Right renal cortex interstitium (tissue), 3 donors: ENCODE results near the gene GRAP2. TPM values are rescaled to one million over a fixed set of nuclear protein-coding genes. Genes with fewer than 3 reads are reported as not detected.
A peak's percentile ranks its signal among the peaks of the same experiment; 100 is the strongest.
"Not testable (repeated sequence)": the region's sequence is repeated elsewhere in the genome, so short reads cannot be mapped to it uniquely, and the experiment has no call there.

Experiments used
- DNase-seq, 3 donors: peaks; one replicate each; pipeline ENCODE4 v3.0.0-alpha.2; 2013; ENCODE audit warnings: low read depth in 3 of 3, low spot score in 2 of 3
- polyA plus RNA-seq, 3 donors: library from polyadenylated mRNA; unstranded; fragments of 120-200 nt; gene quantifications; one replicate each; pipeline ENCODE4 v1.2.1, GENCODE V29; 2013; ENCODE audit not compliant: insufficient read length in 3 of 3

GRAP2 gene
- polyA plus RNA-seq, 3 donors: 1.3 to 1.7 (median 1.4) TPM

DNA sequence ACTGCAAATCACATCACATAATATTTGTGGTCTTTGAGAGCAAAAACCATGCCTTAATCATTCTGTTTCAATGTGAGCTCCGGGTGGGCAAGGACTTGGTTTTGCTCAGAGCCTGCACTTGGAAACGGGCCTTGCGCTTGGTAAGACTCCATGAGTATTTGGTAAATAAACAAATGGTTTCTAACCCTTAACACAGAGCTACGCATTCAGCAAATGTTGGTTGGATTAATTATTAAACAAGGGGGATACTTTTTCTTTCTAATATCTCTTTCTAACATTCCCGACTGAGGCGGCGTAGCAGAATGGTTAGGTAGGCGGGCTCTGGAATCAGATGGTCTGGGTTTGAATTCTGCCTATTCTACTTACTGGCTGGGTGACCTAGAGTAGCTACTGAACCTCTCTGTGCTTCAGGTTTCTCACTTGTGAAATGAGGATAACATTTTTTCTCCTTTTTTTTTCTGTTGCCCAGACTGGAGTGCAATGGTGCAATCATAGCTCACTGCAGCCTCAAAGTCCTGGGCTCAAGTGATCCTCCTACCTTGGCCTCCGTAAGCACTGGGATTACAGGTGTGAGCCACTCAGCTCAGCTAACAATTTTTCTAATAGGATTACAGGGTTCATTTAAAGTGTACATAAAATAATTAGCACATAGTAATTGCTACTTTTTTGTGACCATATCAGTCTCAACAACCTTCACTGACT lies 90.4 kb downstream of the GRAP2 start:
- no peak for DNase-seq

DNA sequence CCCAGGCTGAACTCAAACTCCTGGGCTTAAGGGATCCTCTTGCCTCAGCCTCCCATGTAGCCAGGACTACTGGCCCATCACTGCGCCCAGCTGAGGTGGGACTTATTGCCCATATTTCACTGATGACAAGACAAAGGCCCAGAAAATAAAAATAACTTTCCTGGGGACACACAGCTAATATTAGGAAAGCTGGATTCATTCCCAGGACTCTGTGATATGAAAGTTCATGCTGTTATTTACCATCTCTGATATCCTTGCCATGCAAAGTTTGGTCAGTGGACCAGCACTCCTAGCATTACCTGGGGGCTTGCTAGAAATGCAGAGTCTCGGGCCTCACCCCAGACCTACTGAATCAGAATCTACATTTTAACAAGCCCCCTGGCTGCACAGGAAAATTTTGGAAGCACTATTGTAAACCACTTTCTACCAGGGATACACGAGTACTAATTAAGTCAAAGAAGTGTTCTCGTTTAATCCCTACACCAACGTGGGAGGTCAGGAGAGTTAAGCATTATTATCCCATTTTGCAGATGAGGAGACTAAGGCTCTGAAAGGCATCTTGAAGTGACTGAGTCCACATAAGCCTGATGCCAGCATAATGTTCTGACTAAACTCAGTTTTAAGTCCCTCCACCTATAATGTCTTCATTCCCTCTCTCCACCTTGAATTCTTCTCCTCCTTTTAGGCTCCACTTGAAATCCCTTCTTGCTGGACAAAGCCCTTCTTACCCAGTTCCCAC lies 91.4 kb downstream of the GRAP2 start:
- DNase-seq: no peak

DNA sequence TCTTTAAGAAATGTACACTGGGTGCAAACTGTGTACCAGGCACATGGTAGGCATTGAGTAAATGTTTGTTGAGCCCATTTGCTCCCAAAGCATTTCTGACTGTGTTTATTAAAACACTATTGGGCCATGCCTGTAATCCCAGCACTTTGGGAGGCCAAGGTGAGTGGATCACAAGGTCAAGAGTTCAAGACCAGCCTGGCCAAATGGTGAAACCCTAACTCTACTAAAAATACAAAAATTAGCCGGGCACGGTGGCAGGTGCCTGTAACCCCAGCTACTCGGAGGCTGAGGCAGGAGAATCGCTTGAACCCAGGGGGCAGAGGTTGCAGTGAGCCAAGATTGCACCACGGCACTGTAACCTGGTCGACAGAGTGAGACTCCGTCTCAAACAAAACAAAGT lies 92.0 kb downstream of the GRAP2 start:
- not testable (repeated sequence) for DNase-seq

DNA sequence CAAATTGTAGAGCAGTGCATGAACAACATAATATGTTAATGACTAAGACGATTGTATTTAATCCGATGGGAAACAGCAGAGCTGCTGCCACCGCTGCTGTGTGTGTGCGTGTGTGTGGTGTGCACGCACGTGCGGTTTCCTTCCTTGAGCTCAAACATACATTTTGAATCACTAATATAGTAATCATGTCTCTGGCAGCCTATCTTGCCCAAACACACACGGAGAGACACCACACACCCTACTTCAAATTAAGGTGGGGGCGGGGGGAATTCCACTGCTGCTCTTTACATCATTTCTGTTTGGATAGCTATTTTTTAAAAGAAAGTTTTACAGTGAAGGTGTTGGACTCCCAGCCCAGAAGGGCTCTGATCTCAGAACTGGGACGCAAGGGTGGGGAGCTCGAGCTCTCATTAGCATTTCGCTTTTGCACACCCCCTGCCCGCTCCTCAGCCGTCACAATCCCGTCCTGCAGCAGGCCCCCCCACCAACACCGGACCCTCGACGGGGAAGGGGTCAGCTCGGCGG lies 93.2 kb downstream of the GRAP2 start:
- no peak for DNase-seq

DNA sequence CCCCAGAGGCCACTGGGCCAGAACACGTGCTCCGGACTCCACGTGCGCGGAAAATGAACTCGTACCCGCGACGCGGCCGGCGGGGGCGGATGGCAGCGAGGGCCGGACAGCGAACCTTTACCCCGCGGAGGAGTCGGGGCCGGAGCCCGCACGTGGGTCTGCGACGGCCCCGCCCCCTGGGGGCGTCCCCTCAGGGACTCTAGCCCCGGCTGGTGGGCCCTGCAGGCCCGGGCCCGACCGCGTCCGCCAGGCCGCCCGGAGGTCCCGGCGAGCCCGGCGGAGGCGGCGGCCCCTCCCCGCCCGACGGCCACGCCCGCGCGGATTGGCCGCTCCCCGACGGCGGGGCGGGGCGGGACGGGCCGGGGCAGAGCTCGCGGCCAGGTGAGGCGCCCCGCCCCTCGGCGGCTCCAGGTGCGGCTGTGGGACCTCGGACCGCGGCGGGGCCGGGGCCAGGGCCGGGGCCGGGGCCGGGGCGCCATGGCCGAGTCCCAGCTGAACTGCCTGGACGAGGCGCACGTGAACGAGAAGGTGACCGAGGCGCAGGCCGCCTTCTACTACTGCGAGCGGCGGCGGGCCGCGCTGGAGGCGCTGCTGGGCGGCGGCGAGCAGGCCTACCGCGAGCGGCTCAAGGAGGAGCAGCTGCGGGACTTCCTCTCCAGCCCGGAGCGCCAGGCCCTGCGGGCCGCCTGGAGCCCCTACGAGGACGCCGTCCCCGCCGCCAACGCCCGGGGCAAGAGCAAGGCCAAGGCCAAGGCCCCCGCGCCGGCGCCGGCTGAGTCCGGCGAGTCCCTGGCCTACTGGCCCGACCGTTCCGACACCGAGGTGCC lies 93.9 kb downstream of the GRAP2 start, which contains the start of gene FAM83F:
TSS of gene FAM83F (plus strand) at position 389 of the 827 bp plus-strand sequence. CDS start at position 478, 89 bp downstream.
- no peak for DNase-seq

DNA sequence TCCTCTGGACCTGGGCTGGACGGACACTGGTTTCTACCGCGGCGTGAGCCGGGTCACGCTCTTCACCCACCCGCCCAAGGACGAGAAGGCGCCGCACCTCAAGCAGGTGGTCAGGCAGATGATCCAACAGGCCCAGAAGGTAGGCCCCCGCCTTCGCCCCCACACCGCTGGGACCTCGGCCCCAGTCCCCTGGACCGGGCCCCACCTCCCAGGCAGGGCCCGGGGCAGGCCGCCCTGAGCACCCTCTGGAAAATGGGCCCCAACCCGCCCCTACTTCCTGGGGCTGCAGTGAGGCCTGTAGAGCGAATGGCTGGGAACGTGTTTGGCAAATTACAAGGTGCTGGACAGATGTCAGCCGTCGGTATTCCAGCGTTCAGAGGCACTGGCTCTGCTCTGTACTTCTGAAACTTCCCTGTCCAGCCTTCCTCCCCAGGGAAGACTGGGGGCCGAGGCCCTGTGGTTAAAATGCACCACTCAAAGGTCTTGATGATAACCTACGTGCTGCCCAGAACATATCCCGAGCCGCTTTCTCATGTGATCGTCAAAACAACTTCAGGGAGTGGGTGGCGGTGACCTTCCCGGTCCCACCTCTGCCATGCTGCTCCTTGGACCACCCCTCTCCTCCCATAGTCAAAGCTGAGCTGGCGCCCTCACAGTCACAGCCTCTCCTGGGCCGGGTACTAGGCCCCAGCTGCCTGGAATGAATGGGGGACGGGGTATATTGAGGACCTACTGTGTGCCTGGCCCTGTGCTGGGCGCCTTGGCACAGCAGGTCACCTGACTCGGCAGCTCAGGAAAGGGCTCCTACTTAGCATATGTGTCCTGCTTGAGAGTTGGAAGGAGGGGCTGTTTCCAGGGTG lies 94.7 kb downstream of the GRAP2 start:
- DNase-seq: no peak

DNA sequence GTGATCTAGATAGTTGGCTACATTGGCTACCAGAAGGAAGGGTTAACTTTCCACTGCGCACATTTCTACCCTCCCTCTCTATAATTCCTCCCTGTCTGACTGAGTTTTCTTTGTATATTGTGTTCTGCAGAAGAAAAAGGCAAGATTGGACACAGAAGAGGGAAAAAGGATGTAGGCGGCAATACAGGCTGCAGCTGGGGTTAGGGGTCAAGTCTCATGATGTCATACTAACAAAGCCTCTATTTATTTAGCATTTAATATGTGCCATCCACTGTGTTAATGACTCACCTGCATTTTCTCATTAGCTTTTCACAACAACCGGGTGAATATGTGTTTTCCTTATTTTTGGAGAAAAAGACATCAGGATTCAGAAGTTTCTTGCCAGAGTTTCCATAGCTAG lies 95.8 kb downstream of the GRAP2 start:
- DNase-seq: no peak

DNA sequence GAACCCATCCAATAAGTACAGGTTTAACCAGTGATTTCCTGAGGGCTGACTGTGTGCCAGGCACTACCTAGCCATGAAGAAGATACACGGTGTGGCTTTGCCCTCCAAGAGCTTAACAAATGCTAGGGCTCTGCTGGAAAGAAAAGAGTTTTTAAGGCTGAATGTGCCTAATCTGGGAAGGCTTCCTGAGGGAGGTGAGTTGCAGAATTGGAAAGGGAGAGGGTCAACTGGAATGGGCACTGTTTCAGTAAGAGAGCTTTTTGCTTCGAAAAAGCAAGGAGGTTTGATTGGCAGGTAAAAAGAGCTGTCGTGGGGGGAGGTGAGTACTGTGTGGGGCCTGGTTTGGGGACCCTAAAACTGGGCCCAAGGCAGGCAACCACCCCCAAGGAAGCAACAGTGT lies 96.5 kb downstream of the GRAP2 start:
- DNase-seq: no peak

DNA sequence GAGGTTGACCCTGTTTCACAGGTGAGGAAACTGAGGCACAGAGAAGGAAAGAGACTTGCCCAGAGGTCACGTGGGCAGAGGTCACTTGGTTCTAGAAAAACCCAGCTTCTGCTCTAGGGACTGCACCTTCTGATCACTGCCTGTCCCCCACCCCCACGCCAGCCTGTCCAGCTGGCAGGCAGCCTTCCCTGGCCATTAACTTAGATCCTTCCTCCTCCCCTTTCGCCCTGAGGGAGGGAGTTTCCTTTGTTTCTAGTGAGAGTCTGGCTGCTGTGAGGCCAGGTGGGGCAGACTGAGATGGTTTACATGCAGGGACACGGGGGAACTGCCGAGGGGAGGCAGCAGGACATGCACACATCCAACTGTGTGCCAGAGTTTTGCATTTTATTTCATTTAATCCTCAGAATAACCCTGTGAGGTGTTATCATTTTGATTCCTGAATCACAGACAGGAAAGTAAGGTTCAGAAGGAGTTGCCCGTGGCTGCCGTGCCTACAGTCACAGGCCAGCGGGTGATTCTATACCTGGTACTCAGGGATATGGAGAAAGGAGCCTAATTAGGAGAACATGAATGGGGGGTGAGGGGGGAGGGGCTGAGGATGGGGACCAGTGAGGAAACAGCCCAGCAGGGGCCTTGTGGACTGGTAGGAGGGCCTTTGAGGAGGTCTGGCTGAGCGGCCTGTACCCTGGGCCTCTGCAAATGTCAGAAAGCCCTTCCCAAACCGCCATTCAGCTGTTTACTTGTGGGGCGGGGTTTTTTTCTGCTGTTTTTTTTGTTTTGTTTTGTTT lies 97.2 kb downstream of the GRAP2 start:
- peak in 2 of 3 donors; percentile 58 to 65 for DNase-seq

DNA sequence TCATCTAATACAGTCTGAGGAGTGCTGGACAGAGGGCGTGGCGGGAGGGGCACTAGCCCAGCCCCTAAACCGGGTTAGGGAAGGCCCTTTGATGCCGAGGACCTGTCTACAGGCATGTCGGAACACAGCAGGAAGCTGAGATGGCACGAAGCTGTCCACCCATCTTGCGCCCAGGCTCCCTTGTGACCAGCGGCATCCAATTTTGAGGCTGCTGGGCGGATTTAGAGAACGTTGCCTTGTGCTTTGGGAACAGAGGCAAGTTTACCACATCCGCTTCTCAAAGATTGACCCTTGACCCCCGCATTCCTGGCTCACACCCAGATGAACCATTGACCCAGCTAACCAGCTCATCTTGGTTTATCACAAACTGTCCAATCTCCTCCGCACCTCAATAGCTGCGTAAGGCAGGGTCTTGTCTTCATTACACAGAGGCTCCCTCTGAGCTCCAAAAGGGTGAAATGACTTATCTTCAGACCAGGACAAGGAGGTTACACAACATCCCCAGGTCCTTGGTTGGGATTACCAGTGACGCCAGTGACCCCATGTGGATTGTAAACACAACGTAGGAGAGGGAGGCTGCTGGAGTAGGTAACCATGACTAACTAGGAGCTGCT lies 98.4 kb downstream of the GRAP2 start:
- DNase-seq: no peak

DNA sequence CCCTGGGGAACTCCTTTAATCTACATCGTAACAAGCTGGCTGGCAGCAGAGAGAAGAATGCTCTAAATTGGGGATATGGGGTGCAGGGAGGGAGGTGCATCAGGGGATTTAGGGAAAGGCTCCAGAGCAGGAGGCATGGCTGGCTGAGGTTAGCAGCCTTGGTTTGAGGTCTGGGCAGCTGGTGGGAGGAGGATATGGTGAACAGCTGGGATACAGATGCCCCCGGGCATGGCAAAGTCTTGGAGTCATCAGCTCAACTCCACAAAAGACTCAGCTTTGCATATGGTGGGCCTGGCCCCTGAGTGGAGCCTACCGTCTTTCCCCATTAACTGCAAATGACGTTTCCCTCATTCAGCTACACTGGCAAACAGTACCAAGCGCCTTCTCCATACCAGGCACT lies 99.3 kb downstream of the GRAP2 start:
- DNase-seq: no peak

DNA sequence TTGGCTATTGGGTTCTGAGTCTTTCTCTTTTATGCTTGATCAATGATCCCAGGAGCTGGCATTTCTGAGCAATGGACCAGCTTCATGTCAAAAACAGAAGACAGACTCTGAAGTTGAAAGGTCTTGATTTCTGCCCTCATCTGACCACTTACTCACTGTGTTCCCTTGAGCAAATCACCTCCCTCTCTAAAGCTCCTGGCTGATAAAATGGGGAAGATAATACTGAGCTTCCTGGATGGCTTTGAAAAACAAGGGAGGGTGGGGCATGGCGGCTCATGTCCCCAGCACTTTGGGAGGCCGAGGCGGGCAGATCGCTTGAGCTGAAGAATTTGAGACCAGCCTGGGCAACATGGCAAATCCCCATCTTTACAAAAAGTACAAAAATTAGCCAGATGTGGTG lies 100.2 kb downstream of the GRAP2 start:
- no peak for DNase-seq

DNA sequence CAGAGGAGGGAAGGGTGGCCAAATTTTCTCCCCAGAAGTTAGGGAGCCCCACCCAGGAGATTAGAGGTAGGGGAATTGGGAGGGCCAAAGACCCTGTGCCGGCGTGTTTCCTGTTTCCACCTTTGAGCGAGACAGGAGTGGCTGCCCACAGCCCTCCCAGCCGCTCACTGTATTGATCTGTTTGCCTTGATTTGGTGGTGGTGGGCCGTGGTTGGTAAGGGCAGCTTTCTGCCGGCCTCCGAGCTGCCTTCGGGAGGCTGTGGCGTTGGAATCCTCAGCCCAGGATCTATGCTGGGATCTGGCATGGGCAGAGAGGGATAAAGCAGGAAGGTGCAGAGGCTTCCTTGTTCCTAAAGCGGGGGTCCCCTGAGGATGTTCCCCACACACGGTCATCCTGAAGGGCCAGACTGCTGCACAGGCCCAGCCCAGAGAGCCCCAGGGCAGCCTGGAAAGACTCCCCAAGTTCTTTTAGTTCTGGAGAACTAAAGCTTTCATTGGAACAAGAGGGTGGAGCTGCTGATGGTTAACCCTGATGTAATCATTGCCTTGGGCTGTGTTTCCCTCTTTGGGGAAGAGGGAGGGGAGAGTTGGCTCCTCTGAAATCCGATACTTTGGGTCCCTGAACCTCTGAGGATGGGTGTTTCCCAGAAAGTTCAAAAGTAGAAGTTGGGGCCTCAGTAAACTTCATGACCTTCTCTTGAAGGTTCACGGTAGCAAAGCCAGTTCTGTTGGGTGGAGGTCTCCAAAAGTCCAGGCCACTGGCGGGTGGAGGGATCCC lies 101.1 kb downstream of the GRAP2 start:
- DNase-seq: no peak

DNA sequence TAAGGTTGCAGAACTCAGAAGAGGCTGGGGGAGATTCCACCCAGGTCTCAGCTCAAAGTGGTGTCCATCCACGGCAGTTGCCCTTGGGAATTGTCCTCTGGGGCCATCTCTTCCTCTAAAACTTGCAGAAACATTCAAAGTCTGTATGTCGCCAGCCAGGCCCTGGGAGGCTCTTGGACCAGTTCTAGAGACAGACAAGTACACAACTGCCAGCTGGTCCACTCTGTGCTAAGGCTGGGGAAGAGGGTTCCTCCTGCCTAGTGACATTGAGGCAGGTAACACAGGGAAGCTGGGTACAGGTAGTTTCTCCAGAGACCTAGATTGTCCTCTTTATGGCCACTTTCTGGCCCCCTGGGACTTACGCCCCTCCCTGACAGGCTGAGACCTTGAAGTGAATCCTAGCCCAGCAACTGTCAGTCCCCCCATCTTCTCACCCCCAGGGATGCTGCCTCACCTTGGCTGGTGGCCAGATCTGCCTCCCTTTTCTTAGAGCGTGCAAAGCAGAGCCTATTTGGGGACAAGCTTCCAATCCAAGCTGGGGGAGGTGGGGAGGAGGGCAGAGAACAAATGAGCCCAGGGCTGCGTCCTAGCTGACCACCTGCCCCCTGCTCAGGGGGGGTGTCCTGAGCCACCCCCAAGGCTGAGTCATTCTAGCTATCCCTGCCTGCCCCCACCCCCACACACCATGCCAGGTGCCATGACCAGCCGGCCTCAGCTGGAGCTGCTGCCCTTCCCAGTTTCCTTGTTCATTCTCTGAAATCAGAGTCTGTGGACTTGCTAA lies 102.2 kb downstream of the GRAP2 start:
- DNase-seq: no peak

DNA sequence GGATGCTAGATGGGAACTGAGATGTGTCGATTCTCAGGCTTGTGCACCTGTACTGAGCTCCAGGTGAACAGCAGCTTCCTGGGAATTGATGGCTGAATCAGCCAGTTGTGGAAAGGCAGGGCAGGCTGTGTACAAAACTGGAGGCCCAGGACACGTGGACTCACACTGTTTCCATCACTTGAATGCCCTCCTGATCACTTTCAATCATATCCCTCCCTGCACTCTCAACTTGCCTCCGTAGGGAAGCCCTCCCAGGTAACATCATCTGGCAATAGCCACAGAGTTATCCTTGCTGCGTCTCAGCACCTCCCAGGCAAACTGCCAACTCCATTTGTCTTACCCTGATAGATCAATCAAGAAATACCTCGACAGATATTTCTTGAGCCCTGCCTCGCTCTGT lies 104.0 kb downstream of the GRAP2 start:
- DNase-seq: no peak

DNA sequence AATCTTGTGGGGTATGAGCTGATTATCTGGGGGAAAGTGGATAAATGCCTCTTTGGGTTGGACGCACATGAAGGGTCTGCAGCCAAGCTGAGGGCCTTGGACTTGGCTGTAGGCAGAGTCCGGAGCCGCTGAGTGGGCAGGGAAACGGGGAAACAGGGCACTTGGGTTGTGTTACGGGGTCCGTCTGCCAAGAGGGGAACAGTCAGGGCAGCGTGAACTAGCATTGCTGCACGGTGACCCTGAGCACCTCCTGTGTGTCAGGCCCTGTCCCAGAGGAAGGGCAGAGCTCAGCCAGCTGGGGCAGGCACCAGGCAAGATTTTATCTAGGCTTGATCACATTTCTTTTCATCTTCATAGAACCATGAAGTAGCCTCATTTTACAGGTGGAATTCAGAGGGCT lies 105.8 kb downstream of the GRAP2 start:
- DNase-seq: no peak
